GM23338 (cell line): Measurements from ENCODE around the gene SYPL1. TPM values are rescaled to one million over a fixed set of nuclear protein-coding genes. Genes with fewer than 3 reads are reported as not detected.

Experiments
- ATAC-seq: fragments of 200-7000 bp; cut with Tn5 transposase; 3 replicates; pipeline ENCODE4 v1.9.1; 2020
- DNase-seq: peaks from one replicate; pipeline ENCODE4 v3.0.0-alpha.2; 2015; ENCODE audit warnings: low spot score
- H2AFZ ChIP-seq: fragments of 200-600 bp; sonication (generic); 2 replicates; pipeline ENCODE4 v1.8.0; 2016; ENCODE audit warnings: antibody characterized with exemption, mild to moderate bottlenecking, moderate library complexity
- H3F3A ChIP-seq: fragments of 200-600 bp; sonication (generic); replicated peaks from 2 replicates; pipeline ENCODE4 v1.8.0; 2017; ENCODE audit warnings: antibody characterized with exemption, mixed run types, low read depth
- H3K27ac ChIP-seq: fragments of 200-600 bp; sonication (generic); 2 replicates; pipeline ENCODE4 v1.6.1; 2016; ENCODE audit warnings: low read depth
- H3K27me3 ChIP-seq: fragments of 200-600 bp; sonication (generic); 2 replicates; pipeline ENCODE4 v1.8.0; 2016; ENCODE audit warnings: mild to moderate bottlenecking, mixed run types, moderate library complexity; ENCODE audit not compliant: insufficient read depth
- H3K36me3 ChIP-seq: fragments of 200-600 bp; sonication (generic); 2 replicates; pipeline ENCODE4 v1.8.0; 2016; ENCODE audit warnings: mild to moderate bottlenecking; ENCODE audit not compliant: insufficient read depth
- H3K4me1 ChIP-seq: fragments of 200-600 bp; sonication (generic); 2 replicates; pipeline ENCODE4 v1.8.0; 2016; ENCODE audit warnings: mild to moderate bottlenecking, moderate library complexity; ENCODE audit not compliant: insufficient read depth
- H3K4me2 ChIP-seq: fragments of 200-600 bp; sonication (generic); 2 replicates; pipeline ENCODE4 v1.7.1; 2017; ENCODE audit warnings: mixed run types
- H3K4me3 ChIP-seq: fragments of 200-600 bp; sonication (generic); 2 replicates; pipeline ENCODE4 v1.6.1; 2016; ENCODE audit warnings: mixed run types
- H3K79me2 ChIP-seq: fragments of 200-600 bp; sonication (generic); replicated peaks from 2 replicates; pipeline ENCODE4 v1.8.0; 2017; ENCODE audit warnings: mild to moderate bottlenecking; ENCODE audit not compliant: insufficient read depth
- H3K9me2 ChIP-seq: fragments of 200-600 bp; sonication (generic); 2 replicates; pipeline ENCODE4 v1.8.0; 2017; ENCODE audit not compliant: insufficient read depth
- H4K20me1 ChIP-seq: fragments of 200-600 bp; sonication (generic); replicated peaks from 2 replicates; pipeline ENCODE4 v1.8.0; 2017; ENCODE audit warnings: mild to moderate bottlenecking; ENCODE audit not compliant: insufficient read depth
- H3K27ac Mint-ChIP-seq: 2 replicates; pipeline ENCODE4 v1.8.0; 2020; ENCODE audit warnings: inconsistent platforms, mild to moderate bottlenecking, moderate library complexity, mixed read lengths
- H3K27me3 Mint-ChIP-seq: 3 replicates; pipeline ENCODE4 v1.8.0; 2022; ENCODE audit warnings: low read depth, mild to moderate bottlenecking, moderate library complexity, mixed read lengths, inconsistent platforms; ENCODE audit not compliant: insufficient read depth, poor library complexity
- H3K36me3 Mint-ChIP-seq: 3 replicates; pipeline ENCODE4 v1.8.0; 2021; ENCODE audit warnings: low read depth, mild to moderate bottlenecking, inconsistent platforms, moderate library complexity, mixed read lengths
- H3K4me1 Mint-ChIP-seq: 3 replicates; pipeline ENCODE4 v1.8.0; 2020; ENCODE audit warnings: mild to moderate bottlenecking, inconsistent platforms, mixed read lengths
- H3K4me3 Mint-ChIP-seq: 3 replicates; pipeline ENCODE4 v1.8.0; 2021; ENCODE audit warnings: moderate library complexity, mild to moderate bottlenecking, inconsistent platforms, mixed read lengths
- H3K9me3 Mint-ChIP-seq: 3 replicates; pipeline ENCODE4 v1.8.0; 2020; ENCODE audit warnings: moderate library complexity, mild to moderate bottlenecking, inconsistent platforms, mixed read lengths
- CREB1 ChIP-seq: fragments of 250-450 bp; sonication (Bioruptor Pico); IDR thresholded peaks from 2 replicates; pipeline ENCODE4 v1.5.0; 2020; ENCODE audit warnings: low read depth, mild to moderate bottlenecking, moderate library complexity
- CTCF ChIP-seq, 2 experiments: fragments of 200-600 bp in 1 of 2; sonication (generic) in 1 of 2; conservative IDR thresholded peaks; 2 replicates each; pipeline versions ENCODE4 v1.5.1 to v1.6.1; 2016 to 2017; ENCODE audit warnings: antibody characterized with exemption in 2 of 2, low read depth in 2 of 2, mild to moderate bottlenecking in 2 of 2, moderate library complexity in 1 of 2
- ETS1 ChIP-seq: IDR thresholded peaks from 2 replicates; pipeline ENCODE4 v1.6.1; 2016; ENCODE audit warnings: antibody characterized with exemption
- EZH2 ChIP-seq: fragments of 200-600 bp; sonication (generic); IDR thresholded peaks from one replicate; pipeline ENCODE4 v1.8.0; 2017; ENCODE audit warnings: antibody characterized with exemption, mild to moderate bottlenecking, low read depth; ENCODE audit not compliant: unreplicated experiment
- EZH2phosphoT487 ChIP-seq: fragments of 200-600 bp; sonication (generic); IDR thresholded peaks from one replicate; pipeline ENCODE4 v1.8.1; 2018; ENCODE audit warnings: antibody characterized with exemption; ENCODE audit not compliant: unreplicated experiment
- JUNB ChIP-seq: IDR thresholded peaks from one replicate; pipeline ENCODE4 v1.6.1; 2016; ENCODE audit warnings: antibody characterized with exemption; ENCODE audit not compliant: unreplicated experiment
- NANOG ChIP-seq: IDR thresholded peaks from 2 replicates; pipeline ENCODE4 v1.6.1; 2016; ENCODE audit warnings: antibody characterized with exemption, borderline replicate concordance
- POLR2AphosphoS5 ChIP-seq: IDR thresholded peaks from 2 replicates; pipeline ENCODE4 v1.6.1; 2016; ENCODE audit warnings: antibody characterized with exemption, low read depth
- REST ChIP-seq: IDR thresholded peaks from one replicate; pipeline ENCODE4 v1.6.1; 2018; ENCODE audit warnings: antibody characterized with exemption; ENCODE audit not compliant: unreplicated experiment
- STAT1 ChIP-seq: IDR thresholded peaks from one replicate; pipeline ENCODE4 v1.6.1; 2016; ENCODE audit warnings: antibody characterized with exemption; ENCODE audit not compliant: unreplicated experiment
- ZNF114 ChIP-seq: fragments of 250-450 bp; sonication (Bioruptor Pico); IDR thresholded peaks from 2 replicates; pipeline ENCODE4 v1.5.0; 2020; ENCODE audit warnings: mild to moderate bottlenecking, moderate library complexity
- ZNF331 ChIP-seq: fragments of 250-450 bp; sonication (Bioruptor Pico); IDR thresholded peaks from 2 replicates; pipeline ENCODE4 v1.5.0; 2020; ENCODE audit warnings: low read depth, mild to moderate bottlenecking, moderate library complexity
- ZNF462 ChIP-seq: fragments of 250-450 bp; sonication (Bioruptor Pico); IDR thresholded peaks from 2 replicates; pipeline ENCODE4 v1.5.0; 2020; ENCODE audit warnings: mild to moderate bottlenecking, moderate library complexity
- polyA plus RNA-seq: library from polyadenylated mRNA; unstranded; fragments of >200 nt; fragmentation: Nextera tagmentation; extraction: Ambion mirVana; gene quantifications from 2 replicates; pipeline ENCODE4 v1.2.1, GENCODE V29; 2016
- total RNA-seq: library from RNA; depleted of rRNA; stranded (reverse); fragments of >200 nt; shearing (Covaris generic); gene quantifications from 2 replicates; pipeline ENCODE4 v1.2.3, GENCODE V29; 2014

Gene SYPL1
- total and polyA plus RNA-seq, 2 experiments from 2014 or later: 39.3 to 52.7 TPM

- no peak overlapping the region for H3K27ac Mint-ChIP-seq
- Histone ChIP-seq H3K9me2 (no peaks in the 10 kb centered on the region), H3K79me2 (peaks cover 20% of the 10 kb centered on the region), H3K4me2 (no peak overlapping the region), H3K4me1 (no peaks in the 10 kb centered on the region), H2AFZ (no peak overlapping the region), H3F3A (no peaks in the 10 kb centered on the region), H3K27ac (no peak overlapping the region), H3K27me3 (no peaks in the 10 kb centered on the region), H3K4me3 (no peak overlapping the region), H3K36me3 (peaks cover 14% of the 10 kb centered on the region; the same call in 1 of the 2 replicates), H4K20me1 (no peaks in the 10 kb centered on the region; the same call in 1 of the 2 replicates)
- no peak for TF ChIP-seq JUNB
- no peak for TF ChIP-seq CREB1 (CRISPR knock-in tag)
- TF ChIP-seq ZNF462 (CRISPR knock-in tag): no peak
- TF ChIP-seq EZH2: no peak
- no peak for TF ChIP-seq NANOG
- TF ChIP-seq CTCF (conservative IDR thresholded peaks at IDR 0.05; ENCODE audit: low read depth in 2 of 2): no peak
- TF ChIP-seq STAT1: no peak
- TF ChIP-seq POLR2AphosphoS5: no peak
- no peak for TF ChIP-seq ZNF114 (CRISPR knock-in tag)
- no peak for TF ChIP-seq ZNF331
- TF ChIP-seq EZH2phosphoT487: no peak
- TF ChIP-seq REST: no peak
- no peak for TF ChIP-seq ETS1
- no peaks in the 10 kb centered on the region for H3K27me3 Mint-ChIP-seq
- H3K36me3 Mint-ChIP-seq: peaks cover 19% of the 10 kb centered on the region; the same call in 2 of the 3 replicates
- DNase-seq (no peak), ATAC-seq (no peak)
- peaks cover 9% of the 10 kb centered on the region for H3K4me1 Mint-ChIP-seq
- H3K9me3 Mint-ChIP-seq: no peaks in the 10 kb centered on the region
- H3K4me3 Mint-ChIP-seq: no peak overlapping the region
Observed at GRCh38 chr7:106095634-106096033, 16.5 kb downstream of the SYPL1 start.
